ENCODE data around the gene RAPGEF6.

RAPGEF6 gene

GRCh38 chr5:131466171-131466766 lies 168.8 kb downstream of the RAPGEF6 start:
- Histone ChIP-seq H3K4me1 (ENCODE audit: control insufficient read depth, low read length) (peaks cover 4% of the 10 kb centered on the region), H3K4me3 (ENCODE audit: low read length) (no peak overlapping the region), H3K36me3 (ENCODE audit: control insufficient read depth, low read length) (peaks cover 70% of the 10 kb centered on the region), H3K4me2 (ENCODE audit: low read length) (no peak overlapping the region), H3K27me3 (ENCODE audit: control insufficient read depth, low read length) (no peaks in the 10 kb centered on the region), H3K9me3 (ENCODE audit: control insufficient read depth, insufficient read depth, low read length) (no peaks in the 10 kb centered on the region), H3K79me2 (ENCODE audit: control insufficient read depth, low read length) (no peaks in the 10 kb centered on the region), H3K27ac (ENCODE audit: low read depth, low read length) (no peak overlapping the region), H3K9me2 (replicated peaks; ENCODE audit: control insufficient read depth, low read length) (no peaks in the 10 kb centered on the region), H3F3A (ENCODE audit: control insufficient read depth, insufficient read depth) (peaks cover 3% of the 10 kb centered on the region; the same call in 1 of the 2 replicates), H4K20me1 (ENCODE audit: control insufficient read depth, insufficient read depth, low read depth, low read length) (no peaks in the 10 kb centered on the region)
- TF ChIP-seq CTCF (IDR thresholded peaks at IDR 0.05; ENCODE audit: low read depth, low read length, poor library complexity, severe bottlenecking) (no peak), EZH2phosphoT487 (IDR thresholded peaks at IDR 0.05; ENCODE audit: borderline replicate concordance, low read length) (no peak)

- no peak overlapping the region for H3K27ac ChIP-seq (ENCODE audit: low read depth, low read length)
- H3K4me3 ChIP-seq (ENCODE audit: low read length) = no peak overlapping the region
- TF ChIP-seq CTCF (IDR thresholded peaks at IDR 0.05; ENCODE audit: low read depth, low read length, poor library complexity, severe bottlenecking) = no peak
- TF ChIP-seq EZH2phosphoT487 (IDR thresholded peaks at IDR 0.05; ENCODE audit: borderline replicate concordance, low read length) = no peak
- no peaks in the 10 kb centered on the region for H3K9me2 ChIP-seq (replicated peaks; ENCODE audit: control insufficient read depth, low read length)
- no peaks in the 10 kb centered on the region for H3K79me2 ChIP-seq (ENCODE audit: control insufficient read depth, low read length)
- peaks cover 71% of the 10 kb centered on the region for H3K36me3 ChIP-seq (ENCODE audit: control insufficient read depth, low read length)
- H3K4me2 ChIP-seq (ENCODE audit: low read length) = no peak overlapping the region
- no peaks in the 10 kb centered on the region for H3K9me3 ChIP-seq (ENCODE audit: control insufficient read depth, insufficient read depth, low read length)
- no peaks in the 10 kb centered on the region for H3F3A ChIP-seq (ENCODE audit: control insufficient read depth, insufficient read depth)
- H4K20me1 ChIP-seq (ENCODE audit: control insufficient read depth, insufficient read depth, low read depth, low read length) = no peaks in the 10 kb centered on the region
- H3K27me3 ChIP-seq (ENCODE audit: control insufficient read depth, low read length) = no peaks in the 10 kb centered on the region
- H3K4me1 ChIP-seq (ENCODE audit: control insufficient read depth, low read length) = peaks cover 4% of the 10 kb centered on the region
Measured at GRCh38 chr5:131463656-131464055, 171.4 kb downstream of the RAPGEF6 start.

GRCh38 chr5:131462454-131462853 lies 172.6 kb downstream of the RAPGEF6 start:
- Histone ChIP-seq H4K20me1 (ENCODE audit: control insufficient read depth, insufficient read depth, low read depth, low read length) (no peaks in the 10 kb centered on the region), H3K79me2 (ENCODE audit: control insufficient read depth, low read length) (no peaks in the 10 kb centered on the region), H3K9me3 (ENCODE audit: control insufficient read depth, insufficient read depth, low read length) (no peaks in the 10 kb centered on the region), H3K9me2 (replicated peaks; ENCODE audit: control insufficient read depth, low read length) (no peaks in the 10 kb centered on the region), H3K4me3 (ENCODE audit: low read length) (no peak overlapping the region), H3K4me1 (ENCODE audit: control insufficient read depth, low read length) (peaks cover 4% of the 10 kb centered on the region), H3K27ac (ENCODE audit: low read depth, low read length) (no peak overlapping the region), H3K36me3 (ENCODE audit: control insufficient read depth, low read length) (peaks cover 76% of the 10 kb centered on the region), H3K27me3 (ENCODE audit: control insufficient read depth, low read length) (no peaks in the 10 kb centered on the region), H3F3A (ENCODE audit: control insufficient read depth, insufficient read depth) (no peaks in the 10 kb centered on the region), H3K4me2 (ENCODE audit: low read length) (no peak overlapping the region)
- TF ChIP-seq EZH2phosphoT487 (IDR thresholded peaks at IDR 0.05; ENCODE audit: borderline replicate concordance, low read length) (no peak), CTCF (IDR thresholded peaks at IDR 0.05; ENCODE audit: low read depth, low read length, poor library complexity, severe bottlenecking) (no peak)
